ENCODE data around the gene C20orf204. TPM values are rescaled to one million over a fixed set of nuclear protein-coding genes. Genes with fewer than 3 reads are reported as not detected.

The C20orf204 gene
- total and polyA plus RNA-seq, 12 donors: 0.05 to 4.8 (median 0.46) TPM

DNA sequence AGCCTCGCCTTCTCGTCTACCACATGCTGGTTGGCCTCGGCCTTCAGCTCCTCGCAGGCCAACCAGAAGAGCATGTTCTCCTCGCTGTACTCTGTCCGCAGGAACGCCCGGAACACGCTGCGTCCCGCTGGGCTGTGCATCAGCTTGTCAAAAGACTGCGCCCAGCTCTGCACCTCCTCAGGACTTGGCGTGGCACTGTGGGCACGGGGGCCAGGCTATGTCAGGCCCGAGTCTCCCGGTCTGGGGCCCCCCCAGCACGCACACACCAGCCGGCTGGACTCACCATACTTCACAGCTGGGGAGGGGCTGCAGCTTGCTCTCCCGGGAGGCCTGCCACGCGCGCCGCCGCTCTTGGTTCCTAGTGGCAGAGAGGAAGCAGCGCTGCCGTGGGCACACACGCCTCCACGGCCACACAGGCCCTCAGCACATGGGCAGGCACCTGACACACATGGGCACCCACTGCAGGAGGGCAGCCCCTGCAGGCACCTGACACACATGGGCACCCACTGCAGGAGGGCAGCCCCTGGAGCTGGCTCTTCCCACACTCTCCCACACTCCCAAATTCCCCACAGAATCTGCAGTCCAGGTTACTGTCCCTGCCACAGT is 38.3 kb downstream of the C20orf204 start:
- no peak for DNase-seq
- TF ChIP-seq, protein P1, sequence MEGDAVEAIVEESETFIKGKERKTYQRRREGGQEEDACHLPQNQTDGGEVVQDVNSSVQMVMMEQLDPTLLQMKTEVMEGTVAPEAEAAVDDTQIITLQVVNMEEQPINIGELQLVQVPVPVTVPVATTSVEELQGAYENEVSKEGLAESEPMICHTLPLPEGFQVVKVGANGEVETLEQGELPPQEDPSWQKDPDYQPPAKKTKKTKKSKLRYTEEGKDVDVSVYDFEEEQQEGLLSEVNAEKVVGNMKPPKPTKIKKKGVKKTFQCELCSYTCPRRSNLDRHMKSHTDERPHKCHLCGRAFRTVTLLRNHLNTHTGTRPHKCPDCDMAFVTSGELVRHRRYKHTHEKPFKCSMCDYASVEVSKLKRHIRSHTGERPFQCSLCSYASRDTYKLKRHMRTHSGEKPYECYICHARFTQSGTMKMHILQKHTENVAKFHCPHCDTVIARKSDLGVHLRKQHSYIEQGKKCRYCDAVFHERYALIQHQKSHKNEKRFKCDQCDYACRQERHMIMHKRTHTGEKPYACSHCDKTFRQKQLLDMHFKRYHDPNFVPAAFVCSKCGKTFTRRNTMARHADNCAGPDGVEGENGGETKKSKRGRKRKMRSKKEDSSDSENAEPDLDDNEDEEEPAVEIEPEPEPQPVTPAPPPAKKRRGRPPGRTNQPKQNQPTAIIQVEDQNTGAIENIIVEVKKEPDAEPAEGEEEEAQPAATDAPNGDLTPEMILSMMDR (IDR thresholded peaks at IDR 0.05): no peak
- no peak for TF ChIP-seq POLR2A (IDR thresholded peaks at IDR 0.05)
- Histone ChIP-seq H3K36me3 (replicated peaks in 1 of 2) (peaks cover 0 to 16% of the 10 kb centered on the region in 2 donors), H3K4me1 (replicated peaks in 1 of 2) (peaks cover 5 to 10% of the 10 kb centered on the region in 2 donors), H3K27ac (no peak overlapping the region), H3K4me3 (no peak overlapping the region), H3K9me3 (replicated peaks in 1 of 3) (no peaks in the 10 kb centered on the region), H3K27me3 (no peaks in the 10 kb centered on the region)
- 92 to 95% (median 93%) methylated on average over 16 to 28 of the region's 28 CpGs for WGBS, 4 donors
- intact Hi-C loops (cut with DNase I): no loop called here

DNA sequence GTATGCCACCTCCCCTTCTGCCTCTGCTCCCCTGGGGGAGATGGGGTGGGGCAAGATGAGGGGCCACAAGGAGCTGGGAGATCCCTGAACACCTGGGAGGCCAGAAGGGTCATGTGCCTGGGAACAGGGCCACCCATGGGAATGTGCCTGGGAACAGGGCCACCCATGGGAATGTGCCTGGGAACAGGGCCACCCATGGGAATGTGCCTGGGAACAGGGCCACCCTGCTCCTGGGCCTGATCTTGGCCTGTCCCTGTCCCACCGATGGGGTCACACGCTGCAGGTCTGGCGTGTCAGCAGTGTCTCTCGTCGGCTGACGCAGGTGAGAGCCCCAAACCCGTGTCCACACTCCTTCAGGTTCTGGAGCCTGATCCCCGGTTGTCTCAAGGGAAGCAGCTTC is 39.0 kb downstream of the C20orf204 start:
- Histone ChIP-seq H3K36me3 (replicated peaks in 1 of 2) (peaks cover 0 to 16% of the 10 kb centered on the region in 2 donors), H3K4me3 (no peak overlapping the region), H3K27me3 (no peaks in the 10 kb centered on the region), H3K27ac (no peak overlapping the region), H3K9me3 (replicated peaks in 1 of 3) (no peaks in the 10 kb centered on the region), H3K4me1 (replicated peaks in 1 of 2) (peaks cover 6 to 12% of the 10 kb centered on the region in 2 donors)
- WGBS, 4 donors: 90 to 100% (median 94%) methylated on average over 3 to 8 of the region's 8 CpGs; no CpG with 5 or more reads in 1 of the 4 donors
- DNase-seq: no peak
- TF ChIP-seq, protein P1 (IDR thresholded peaks at IDR 0.05): no peak
- TF ChIP-seq POLR2A (IDR thresholded peaks at IDR 0.05): no peak
- intact Hi-C loops (cut with DNase I): no loop called here

DNA sequence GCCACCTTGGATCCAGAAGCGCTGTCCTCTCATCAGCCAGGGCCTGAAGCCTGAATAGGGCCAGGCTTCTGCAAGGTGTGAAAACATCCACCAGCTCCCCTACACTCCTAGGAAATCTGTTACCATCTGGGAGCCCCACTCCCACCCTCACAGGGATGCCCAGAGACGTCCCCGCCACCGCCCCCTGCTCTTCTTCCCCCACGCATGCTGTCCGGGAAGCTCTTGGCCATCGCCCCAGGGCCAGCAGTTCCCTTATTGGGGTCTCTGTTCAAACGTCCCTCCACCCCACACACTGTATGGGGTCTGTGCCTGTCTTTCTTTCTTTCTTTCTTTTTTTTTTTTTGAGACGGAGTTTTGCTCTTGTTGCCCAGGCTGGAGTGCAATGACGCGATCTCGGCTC is 39.6 kb downstream of the C20orf204 start:
- intact Hi-C loops (cut with DNase I): no loop called here
- Histone ChIP-seq H3K27me3 (no peaks in the 10 kb centered on the region), H3K4me3 (no peak overlapping the region), H3K36me3 (replicated peaks in 1 of 2) (peaks cover 0 to 16% of the 10 kb centered on the region in 2 donors), H3K9me3 (replicated peaks in 1 of 3) (no peaks in the 10 kb centered on the region), H3K4me1 (replicated peaks in 1 of 2) (peaks cover 6 to 12% of the 10 kb centered on the region in 2 donors), H3K27ac (no peak overlapping the region)
- DNase-seq: no peak
- 90 to 94% (median 92%) methylated on average over 11 to 12 of the region's 12 CpGs for WGBS, 4 donors
- TF ChIP-seq POLR2A (IDR thresholded peaks at IDR 0.05): no peak
- TF ChIP-seq, protein P1 (IDR thresholded peaks at IDR 0.05): no peak

- H3K36me3 ChIP-seq (replicated peaks in 1 of 2): peaks cover 0 to 16% of the 10 kb centered on the region in 2 donors
- peak overlapping the region in 1 of 4 donors; percentile 94 for H3K4me3 ChIP-seq
- intact Hi-C loops (cut with DNase I): no loop called here
- H3K9me3 ChIP-seq (replicated peaks in 1 of 3): no peaks in the 10 kb centered on the region
- WGBS, 4 donors: 84 to 95% (median 93%) methylated on average over 11 to 21 of the region's 22 CpGs
- peaks cover 6 to 12% of the 10 kb centered on the region in 2 donors for H3K4me1 ChIP-seq (replicated peaks in 1 of 2)
- H3K27me3 ChIP-seq: no peaks in the 10 kb centered on the region
- H3K27ac ChIP-seq: no peak overlapping the region
- no peak for DNase-seq
- TF ChIP-seq, protein P1 (IDR thresholded peaks at IDR 0.05): no peak
- TF ChIP-seq POLR2A (IDR thresholded peaks at IDR 0.05): no peak
These were observed 40.3 kb downstream of the C20orf204 start for GRCh38 chr20:64076061-64076997.

All from adrenal gland (tissue), 12 donors.